SK-N-SH (cell line): ENCODE measurements around the gene KCNJ3. TPM values are rescaled to one million over a fixed set of nuclear protein-coding genes. Genes with fewer than 3 reads are reported as not detected.

Source experiments
- CTCF ChIA-PET: fragments of 300-600, 350-600 bp; formaldehyde crosslinking; extraction: SDS; loops from one replicate; lab custom pipeline; 2021; lab: Yijun Ruan, JAX
- POLR2A ChIA-PET: fragments of 350-600 bp; sonication (Branson Sonifier 250); formaldehyde crosslinking; extraction: SDS; loops from one replicate; lab custom pipeline; 2020; ENCODE audit warnings: antibody characterized with exemption, inconsistent platforms; lab: Yijun Ruan, JAX
- DNase-seq: peaks from one replicate; pipeline ENCODE4 v3.0.0; 2012
- H2AFZ ChIP-seq: fragments of 200-600 bp; sonication (generic); 2 replicates; pipeline ENCODE4 v1.8.1; 2016; ENCODE audit warnings: antibody characterized with exemption, mild to moderate bottlenecking, low read depth
- H3F3A ChIP-seq: fragments of 200-600 bp; sonication (generic); replicated peaks from 2 replicates; pipeline ENCODE3; 2016; ENCODE audit warnings: antibody characterized with exemption, mild to moderate bottlenecking; ENCODE audit not compliant: insufficient read depth
- H3K27ac ChIP-seq, 2 experiments: fragments of 200-500 bp in 1 of 2; fragments of 200-600 bp in 1 of 2; sonication (Bioruptor generic) in 1 of 2; sonication (generic), shearing (Covaris generic) in 1 of 2; 2 replicates each; pipeline versions ENCODE4 v1.5.1 to v1.6.1; 2014 to 2016; ENCODE audit warnings: low read depth in 2 of 2, inconsistent platforms in 1 of 2, low read length in 1 of 2, mild to moderate bottlenecking in 1 of 2, mixed read lengths in 1 of 2
- H3K27me3 ChIP-seq: fragments of 200-600 bp; sonication (generic), shearing (Covaris generic); 2 replicates; pipeline ENCODE4 v1.6.1; 2016; ENCODE audit warnings: mixed run types; ENCODE audit not compliant: insufficient read depth
- H3K36me3 ChIP-seq, 2 experiments: fragments of 200-500 bp in 1 of 2; fragments of 200-600 bp in 1 of 2; sonication (Bioruptor generic) in 1 of 2; sonication (generic) in 1 of 2; replicated peaks in 1 of 2; 2 replicates each; pipeline versions ENCODE3 to v1.5.1; 2014 to 2016; ENCODE audit warnings: low read length in 1 of 2, mild to moderate bottlenecking in 1 of 2; ENCODE audit not compliant: insufficient read depth in 2 of 2, control insufficient read depth in 1 of 2
- H3K4me1 ChIP-seq, 2 experiments: fragments of 200-500 bp in 1 of 2; fragments of 200-600 bp in 1 of 2; sonication (Bioruptor generic) in 1 of 2; sonication (generic), shearing (Covaris generic) in 1 of 2; 2 replicates each; pipeline versions ENCODE4 v1.5.1 to v1.6.1; 2014 to 2016; ENCODE audit warnings: low read depth in 1 of 2, low read length in 1 of 2, mixed run types in 1 of 2; ENCODE audit not compliant: insufficient read depth in 2 of 2, control insufficient read depth in 1 of 2
- H3K4me2 ChIP-seq: fragments of 200-600 bp; sonication (generic), shearing (Covaris generic); 2 replicates; pipeline ENCODE4 v1.6.1; 2017; ENCODE audit warnings: mixed run types
- H3K4me3 ChIP-seq, 2 experiments: fragments of 200-500 bp in 1 of 2; fragments of 200-600 bp in 1 of 2; sonication (Bioruptor generic) in 1 of 2; sonication (generic), shearing (Covaris generic) in 1 of 2; 2 replicates each; pipeline versions ENCODE4 v1.5.1 to v1.8.1; 2014 to 2016; ENCODE audit warnings: low read depth in 2 of 2, inconsistent platforms in 1 of 2, low read length in 1 of 2, mild to moderate bottlenecking in 1 of 2, mixed read lengths in 1 of 2, moderate library complexity in 1 of 2
- H3K79me2 ChIP-seq: fragments of 200-600 bp; sonication (generic); 2 replicates; pipeline ENCODE4 v1.8.1; 2017; ENCODE audit warnings: mild to moderate bottlenecking; ENCODE audit not compliant: insufficient read depth
- H3K9ac ChIP-seq: fragments of 200-600 bp; sonication (generic); 2 replicates; pipeline ENCODE4 v1.6.1; 2017; ENCODE audit warnings: mixed run types
- H3K9me2 ChIP-seq: fragments of 200-600 bp; sonication (generic); 2 replicates; pipeline ENCODE4 v1.6.1; 2017; ENCODE audit warnings: mixed run types
- H3K9me3 ChIP-seq: fragments of 200-600 bp; sonication (generic); 2 replicates; pipeline ENCODE4 v1.6.1; 2017; ENCODE audit warnings: mixed run types, mild to moderate bottlenecking, moderate library complexity
- H4K20me1 ChIP-seq: fragments of 200-600 bp; sonication (generic); 2 replicates; pipeline ENCODE4 v1.6.1; 2017; ENCODE audit warnings: mild to moderate bottlenecking, mixed run types; ENCODE audit not compliant: insufficient read depth
- FOSL2 ChIP-seq: IDR thresholded peaks from 2 replicates; pipeline ENCODE4 v1.4.0; 2012; ENCODE audit warnings: low read depth, mild to moderate bottlenecking, moderate library complexity, borderline replicate concordance
- FOXJ3 ChIP-seq: sonication (generic); formaldehyde crosslinking; IDR thresholded peaks from 2 replicates; pipeline ENCODE4 v1.5.1; 2020; ENCODE audit warnings: mild to moderate bottlenecking, missing genetic modification reagents
- FOXM1 ChIP-seq: IDR thresholded peaks from 2 replicates; pipeline ENCODE4 v1.4.0; 2012; ENCODE audit warnings: low read depth, mild to moderate bottlenecking
- GABPA ChIP-seq: IDR thresholded peaks from 2 replicates; pipeline ENCODE4 v1.4.0; 2012; ENCODE audit warnings: low read depth, mild to moderate bottlenecking
- GATA2 ChIP-seq: sonication (generic); formaldehyde crosslinking; IDR thresholded peaks from 2 replicates; pipeline ENCODE4 v1.5.0; 2020; ENCODE audit warnings: mild to moderate bottlenecking, missing genetic modification reagents
- IRF3 ChIP-seq: fragments of 150-350 bp; IDR thresholded peaks from 2 replicates; pipeline ENCODE4 v1.6.1; 2016; ENCODE audit warnings: mild to moderate bottlenecking, low read depth, low read length
- MEF2A ChIP-seq: IDR thresholded peaks from 2 replicates; pipeline ENCODE4 v1.4.0; 2012; ENCODE audit warnings: low read depth, borderline replicate concordance
- NFIC ChIP-seq: IDR thresholded peaks from 2 replicates; pipeline ENCODE4 v1.4.0; 2012; ENCODE audit warnings: borderline replicate concordance
- NRF1 ChIP-seq: IDR thresholded peaks from 2 replicates; pipeline ENCODE4 v1.6.1; 2012; ENCODE audit warnings: low read depth, mild to moderate bottlenecking, low read length
- PBX3 ChIP-seq: IDR thresholded peaks from 2 replicates; pipeline ENCODE4; 2012
- POLR2AphosphoS5 ChIP-seq: IDR thresholded peaks from 2 replicates; pipeline ENCODE4 v1.6.1; 2012; ENCODE audit warnings: low read depth, low read length
- RXRA ChIP-seq: IDR thresholded peaks from 2 replicates; pipeline ENCODE4 v1.4.0; 2012; ENCODE audit warnings: low read depth, mild to moderate bottlenecking, borderline replicate concordance
- SIN3A ChIP-seq: IDR thresholded peaks from 2 replicates; pipeline ENCODE4 v1.6.1; 2012; ENCODE audit warnings: low read depth, mild to moderate bottlenecking, low read length, moderate library complexity, borderline replicate concordance
- TAF1 ChIP-seq: IDR thresholded peaks from 2 replicates; pipeline ENCODE4 v1.6.1; 2012; ENCODE audit warnings: low read depth, mild to moderate bottlenecking, low read length, moderate library complexity, borderline replicate concordance
- TCF12 ChIP-seq: IDR thresholded peaks from 2 replicates; pipeline ENCODE4 v1.4.0; 2012
- TEAD4 ChIP-seq: IDR thresholded peaks from 2 replicates; pipeline ENCODE4 v1.4.0; 2012; ENCODE audit warnings: mild to moderate bottlenecking, borderline replicate concordance; ENCODE audit not compliant: insufficient read depth
- WGBS: methylation state at CpG from one replicate; pipeline ENCODE4 v1.1.6; 2017; ENCODE audit warnings: low lambda C conversion rate; 5-methylcytosine and 5-hydroxymethylcytosine counted together
- polyA plus RNA-seq, 3 experiments: library from polyadenylated mRNA; depleted of rRNA; stranded (reverse); fragments of >200 nt; gene quantifications; 2 replicates each; pipeline ENCODE4 v1.2.3, GENCODE V29; 2012
- TF ChIP-seq, protein P1 (sequence below): IDR thresholded peaks from 2 replicates; pipeline ENCODE4 v1.4.0; 2012; ENCODE audit warnings: low read depth
- TF ChIP-seq, protein P2 (sequence below): fragments of 150-350 bp; IDR thresholded peaks from 2 replicates; pipeline ENCODE4 v1.6.1; 2017; ENCODE audit warnings: antibody characterized with exemption, low read length, low read depth, borderline replicate concordance
- TF ChIP-seq, protein P3 (sequence below): fragments of 200-600 bp; sonication (generic); IDR thresholded peaks from 2 replicates; pipeline ENCODE4 v1.6.1; 2017; ENCODE audit warnings: antibody characterized with exemption, mild to moderate bottlenecking, moderate library complexity

KCNJ3 gene
- polyA plus RNA-seq, 1 of the 3 experiments (the other 2 are of a cell fraction): not detected

DNA sequence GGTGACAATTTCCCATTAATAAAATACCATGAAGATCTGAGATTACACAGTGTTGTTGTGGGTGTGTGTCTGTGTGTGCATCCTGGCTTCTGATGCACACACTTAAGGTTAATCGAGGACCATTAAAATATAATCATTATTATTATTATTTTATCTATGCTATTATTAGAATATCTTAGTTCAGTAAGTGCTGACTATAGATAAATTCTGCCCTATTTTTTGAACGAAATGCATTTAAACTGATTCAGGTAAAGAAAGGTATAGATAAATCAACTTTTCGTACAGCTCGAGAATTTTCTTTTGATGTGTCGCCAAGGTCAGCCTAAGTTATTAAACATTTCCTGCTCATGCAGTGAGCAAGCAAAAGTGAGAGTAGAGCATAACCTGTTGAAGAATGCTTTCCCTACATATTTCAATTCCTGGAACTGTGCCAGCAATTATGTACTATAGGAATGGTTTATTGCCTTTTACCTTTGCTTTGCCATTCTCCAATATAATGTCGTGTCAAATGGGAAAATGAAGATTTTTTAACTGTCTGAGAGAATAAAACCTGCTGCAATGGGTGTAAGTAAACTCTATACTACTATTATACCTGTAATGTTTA, 25.8 kb downstream of the KCNJ3 start:
- WGBS: 53% methylated on average over 6 of the region's 6 CpGs
- no peak for DNase-seq
- TF ChIP-seq TEAD4 (no peak), TAF1 (no peak), SIN3A (no peak), IRF3 (no peak), FOSL2 (no peak)
- TF ChIP-seq, protein P1, sequence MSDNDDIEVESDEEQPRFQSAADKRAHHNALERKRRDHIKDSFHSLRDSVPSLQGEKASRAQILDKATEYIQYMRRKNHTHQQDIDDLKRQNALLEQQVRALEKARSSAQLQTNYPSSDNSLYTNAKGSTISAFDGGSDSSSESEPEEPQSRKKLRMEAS: no peak
- Histone ChIP-seq H3K4me1 (peaks cover 0 to under 1% of the 10 kb centered on the region in 2 experiments; a peak in 1 of 4 replicates), H3K27me3 (no peaks in the 10 kb centered on the region), H3K79me2 (no peaks in the 10 kb centered on the region), H3K4me3 (no peak overlapping the region), H3F3A (no peaks in the 10 kb centered on the region), H3K9ac (no peak overlapping the region), H2AFZ (no peak overlapping the region), H3K9me3 (no peaks in the 10 kb centered on the region), H3K9me2 (no peaks in the 10 kb centered on the region), H3K27ac (no peak overlapping the region), H3K4me2 (no peak overlapping the region), H4K20me1 (no peaks in the 10 kb centered on the region), H3K36me3 (no peaks in the 10 kb centered on the region)
- ChIA-PET POLR2A (no interaction called here), CTCF (interaction anchor here (1.2 kb wide), 1 partner anchor 46 kb away, joined by 4 read pairs; no protein-coding TSS in a partner anchor)

DNA sequence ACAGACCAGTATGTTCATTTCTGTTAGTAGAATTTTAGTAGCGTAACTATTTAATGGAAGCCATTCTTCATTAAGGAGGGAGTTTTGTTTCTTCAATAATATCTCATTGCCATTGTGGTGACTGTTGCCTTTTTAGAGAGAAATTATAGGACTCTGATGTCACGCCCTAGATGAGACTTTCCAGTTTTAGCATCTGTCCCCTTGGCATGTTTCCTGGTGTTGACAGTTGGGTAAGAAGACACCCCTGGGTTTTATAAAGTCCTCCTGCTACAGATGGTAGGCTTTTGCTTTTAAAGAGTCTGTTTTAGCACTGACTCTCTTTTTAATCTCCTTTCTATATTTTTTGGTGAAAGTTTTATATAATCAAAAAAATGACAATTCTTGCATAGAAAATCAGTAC, 41.9 kb downstream of the KCNJ3 start:
- 28% methylated on average over 2 of the region's 2 CpGs for WGBS
- H3K36me3 ChIP-seq: no peaks in the 10 kb centered on the region
- no peaks in the 10 kb centered on the region for H3K9me2 ChIP-seq
- H3K79me2 ChIP-seq: no peaks in the 10 kb centered on the region
- no peaks in the 10 kb centered on the region for H3K4me1 ChIP-seq
- H3K9ac ChIP-seq: no peak overlapping the region
- no peaks in the 10 kb centered on the region for H3K27me3 ChIP-seq
- H3K4me3 ChIP-seq: no peak overlapping the region
- no peaks in the 10 kb centered on the region for H3K9me3 ChIP-seq
- TF ChIP-seq, protein P2, sequence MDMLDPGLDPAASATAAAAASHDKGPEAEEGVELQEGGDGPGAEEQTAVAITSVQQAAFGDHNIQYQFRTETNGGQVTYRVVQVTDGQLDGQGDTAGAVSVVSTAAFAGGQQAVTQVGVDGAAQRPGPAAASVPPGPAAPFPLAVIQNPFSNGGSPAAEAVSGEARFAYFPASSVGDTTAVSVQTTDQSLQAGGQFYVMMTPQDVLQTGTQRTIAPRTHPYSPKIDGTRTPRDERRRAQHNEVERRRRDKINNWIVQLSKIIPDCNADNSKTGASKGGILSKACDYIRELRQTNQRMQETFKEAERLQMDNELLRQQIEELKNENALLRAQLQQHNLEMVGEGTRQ: no peak
- no peak for TF ChIP-seq GABPA
- no peak for TF ChIP-seq FOXM1
- TF ChIP-seq, protein P3, sequence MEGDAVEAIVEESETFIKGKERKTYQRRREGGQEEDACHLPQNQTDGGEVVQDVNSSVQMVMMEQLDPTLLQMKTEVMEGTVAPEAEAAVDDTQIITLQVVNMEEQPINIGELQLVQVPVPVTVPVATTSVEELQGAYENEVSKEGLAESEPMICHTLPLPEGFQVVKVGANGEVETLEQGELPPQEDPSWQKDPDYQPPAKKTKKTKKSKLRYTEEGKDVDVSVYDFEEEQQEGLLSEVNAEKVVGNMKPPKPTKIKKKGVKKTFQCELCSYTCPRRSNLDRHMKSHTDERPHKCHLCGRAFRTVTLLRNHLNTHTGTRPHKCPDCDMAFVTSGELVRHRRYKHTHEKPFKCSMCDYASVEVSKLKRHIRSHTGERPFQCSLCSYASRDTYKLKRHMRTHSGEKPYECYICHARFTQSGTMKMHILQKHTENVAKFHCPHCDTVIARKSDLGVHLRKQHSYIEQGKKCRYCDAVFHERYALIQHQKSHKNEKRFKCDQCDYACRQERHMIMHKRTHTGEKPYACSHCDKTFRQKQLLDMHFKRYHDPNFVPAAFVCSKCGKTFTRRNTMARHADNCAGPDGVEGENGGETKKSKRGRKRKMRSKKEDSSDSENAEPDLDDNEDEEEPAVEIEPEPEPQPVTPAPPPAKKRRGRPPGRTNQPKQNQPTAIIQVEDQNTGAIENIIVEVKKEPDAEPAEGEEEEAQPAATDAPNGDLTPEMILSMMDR: no peak
- TF ChIP-seq MEF2A: no peak
- no peak for TF ChIP-seq RXRA
- no peak for TF ChIP-seq TEAD4
- no peak for TF ChIP-seq NFIC
- no peak for TF ChIP-seq NRF1
- TF ChIP-seq POLR2AphosphoS5: no peak
- TF ChIP-seq FOXJ3 (CRISPR knock-in tag): no peak
- TF ChIP-seq PBX3: no peak
- no peak for TF ChIP-seq TCF12
- TF ChIP-seq GATA2 (CRISPR knock-in tag): no peak
- no peak for DNase-seq
- H3F3A ChIP-seq: no peaks in the 10 kb centered on the region
- CTCF ChIA-PET: no interaction called here
- no peak overlapping the region for H2AFZ ChIP-seq
- no peak overlapping the region for H3K27ac ChIP-seq
- POLR2A ChIA-PET: no interaction called here
- no peaks in the 10 kb centered on the region for H4K20me1 ChIP-seq
- H3K4me2 ChIP-seq: no peak overlapping the region
